PC-3 (cell line): Measurements from ENCODE around the gene THBS3. TPM values are rescaled to one million over a fixed set of nuclear protein-coding genes. Genes with fewer than 3 reads are reported as not detected.
A peak's percentile ranks its signal among the peaks of the same experiment; 100 is the strongest.

Source experiments
- ATAC-seq: fragments of 200-7000 bp; cut with Tn5 transposase; 2 replicates; pipeline ENCODE4 v1.9.1; 2020; ENCODE audit warnings: mild to moderate bottlenecking, moderate library complexity
- BruUV-seq: library from RNA; stranded (reverse); fragments of 400-500 nt; replicated peaks from 2 replicates; lab custom pipeline; 2021; lab: Mats Ljungman, UMichigan
- CTCF ChIA-PET: fragments of 300-600 bp; sonication (Branson Sonifier 250); formaldehyde crosslinking; loops from one replicate; lab custom pipeline; 2022; ENCODE audit warnings: antibody characterized with exemption; lab: Charles Lee
- POLR2A ChIA-PET: fragments of 300-600 bp; sonication (Branson Sonifier 250); formaldehyde crosslinking; loops from one replicate; lab custom pipeline; 2022; ENCODE audit warnings: antibody characterized with exemption; ENCODE audit not compliant: unreplicated experiment; lab: Charles Lee
- DNase-seq: peaks from one replicate; pipeline ENCODE4 v3.0.0-alpha.2; 2015
- H2AFZ ChIP-seq: fragments of 300-600 bp; sonication (generic); 2 replicates; pipeline ENCODE4 v1.6.0; 2016; ENCODE audit warnings: antibody characterized with exemption, low read length
- H3F3A ChIP-seq: fragments of 300-600 bp; sonication (generic); one replicate; pipeline ENCODE4 v1.6.0; 2017; ENCODE audit warnings: antibody characterized with exemption, low read length, control low read depth, mild to moderate bottlenecking; ENCODE audit not compliant: unreplicated experiment
- H3K27ac ChIP-seq: fragments of 300-600 bp; sonication (generic); 2 replicates; pipeline ENCODE4 v1.5.1; 2016; ENCODE audit warnings: mild to moderate bottlenecking, low read length
- H3K27me3 ChIP-seq: fragments of 300-600 bp; sonication (generic); 2 replicates; pipeline ENCODE4 v1.6.1; 2016; ENCODE audit warnings: low read length, mixed read lengths
- H3K36me3 ChIP-seq: fragments of 300-600 bp; sonication (generic); 2 replicates; pipeline ENCODE4 v1.6.1; 2016; ENCODE audit warnings: low read depth, mixed run types, low read length, mixed read lengths
- H3K4me1 ChIP-seq: fragments of 300-600 bp; sonication (generic); 2 replicates; pipeline ENCODE4 v1.5.1; 2016; ENCODE audit warnings: low read length; ENCODE audit not compliant: insufficient read depth
- H3K4me2 ChIP-seq: fragments of 300-600 bp; sonication (generic); 2 replicates; pipeline ENCODE4 v1.6.0; 2016; ENCODE audit warnings: low read length
- H3K4me3 ChIP-seq: fragments of 300-600 bp; sonication (generic); 2 replicates; pipeline ENCODE4 v1.5.1; 2016; ENCODE audit warnings: mild to moderate bottlenecking, low read length, mixed read lengths
- H3K79me2 ChIP-seq: fragments of 300-600 bp; sonication (generic); 2 replicates; pipeline ENCODE4 v1.6.1; 2017; ENCODE audit warnings: low read length, mixed read lengths
- H3K9ac ChIP-seq: fragments of 300-600 bp; sonication (generic); 2 replicates; pipeline ENCODE4 v1.6.0; 2016; ENCODE audit warnings: mild to moderate bottlenecking, low read length
- H3K9me2 ChIP-seq: fragments of 300-600 bp; sonication (generic); replicated peaks from 2 replicates; pipeline ENCODE4 v1.6.1; 2016; ENCODE audit warnings: mixed run types, low read length, mixed read lengths
- H3K9me3 ChIP-seq: fragments of 300-600 bp; sonication (generic); 2 replicates; pipeline ENCODE4 v1.6.1; 2016; ENCODE audit warnings: low read length, mixed read lengths
- H4K20me1 ChIP-seq: fragments of 300-600 bp; sonication (generic); 2 replicates; pipeline ENCODE4 v1.6.1; 2016; ENCODE audit warnings: low read length, mixed read lengths
- EZH2 ChIP-seq: fragments of 300-600 bp; sonication (generic); IDR thresholded peaks from one replicate; pipeline ENCODE4 v1.6.1; 2017; ENCODE audit warnings: antibody characterized with exemption, mild to moderate bottlenecking, low read length; ENCODE audit not compliant: unreplicated experiment
- EZH2phosphoT487 ChIP-seq: fragments of 300-600 bp; sonication (generic); IDR thresholded peaks from 2 replicates; pipeline ENCODE4 v1.6.1; 2018; ENCODE audit warnings: mild to moderate bottlenecking, antibody characterized with exemption, low read length, borderline replicate concordance
- intact Hi-C: fragments of 100-400 bp; cut with micrococcal nuclease; formaldehyde crosslinking; loops from 2 replicates; pipeline ENCODE4 v1.9.0; 2023
- total RNA-seq: library from RNA; depleted of rRNA; stranded (reverse); fragments of >200 nt; gene quantifications from 2 replicates; pipeline ENCODE4 v1.2.3, GENCODE V29; 2014
- TF ChIP-seq, protein P1 (sequence below): fragments of 300-600 bp; sonication (generic); conservative IDR thresholded peaks from 2 replicates; pipeline ENCODE4 v1.5.1; 2017; ENCODE audit warnings: antibody characterized with exemption, low read depth, mild to moderate bottlenecking, low read length

THBS3 gene
- total RNA-seq, 1 experiment from 2014 or later: 13.0 TPM

DNA sequence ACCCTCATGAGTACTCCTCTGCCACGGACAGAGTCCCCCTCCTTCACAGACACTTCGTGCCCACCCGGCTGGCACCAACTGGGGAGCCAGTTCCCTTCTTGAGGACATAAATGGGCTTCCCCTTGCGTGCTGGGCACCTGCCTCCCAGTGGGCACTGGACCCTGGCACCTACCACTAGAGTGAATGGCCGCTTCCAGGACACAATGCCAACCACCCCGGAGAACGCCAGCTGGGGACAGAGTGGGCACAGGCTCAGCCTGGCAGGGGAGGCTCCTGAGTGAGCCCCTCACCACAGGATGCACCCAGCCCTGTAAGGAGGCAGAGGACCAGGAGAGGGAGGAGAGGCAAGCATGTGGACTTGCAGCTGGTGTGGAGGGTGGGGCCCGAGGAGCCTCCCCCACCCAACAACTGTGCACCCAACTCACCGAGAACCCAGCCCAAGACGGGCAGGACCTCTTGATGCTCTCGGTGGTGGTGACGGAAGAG lies 46.6 kb upstream of the THBS3 start:
- Histone ChIP-seq H3K27ac (peak overlapping the region; percentile 33), H3K4me1 (peaks cover 22% of the 10 kb centered on the region), H3F3A (no peaks in the 10 kb centered on the region), H3K4me3 (peak overlapping the region; percentile 87), H2AFZ (peak overlapping the region; percentile 78), H3K9me3 (no peaks in the 10 kb centered on the region), H3K9me2 (no peaks in the 10 kb centered on the region), H3K79me2 (peaks cover 21% of the 10 kb centered on the region), H4K20me1 (no peaks in the 10 kb centered on the region), H3K27me3 (no peaks in the 10 kb centered on the region), H3K36me3 (peaks cover 3% of the 10 kb centered on the region; the same call in 1 of the 2 replicates), H3K4me2 (peak overlapping the region; percentile 100), H3K9ac (peak overlapping the region; percentile 61)
- ATAC-seq: peak; percentile 4
- no peak for DNase-seq
- POLR2A ChIA-PET: no interaction called here
- CTCF ChIA-PET: no interaction called here
- BruUV-seq: no TSS peak
- TF ChIP-seq EZH2phosphoT487 (no peak), EZH2 (no peak)
- TF ChIP-seq, protein P1, sequence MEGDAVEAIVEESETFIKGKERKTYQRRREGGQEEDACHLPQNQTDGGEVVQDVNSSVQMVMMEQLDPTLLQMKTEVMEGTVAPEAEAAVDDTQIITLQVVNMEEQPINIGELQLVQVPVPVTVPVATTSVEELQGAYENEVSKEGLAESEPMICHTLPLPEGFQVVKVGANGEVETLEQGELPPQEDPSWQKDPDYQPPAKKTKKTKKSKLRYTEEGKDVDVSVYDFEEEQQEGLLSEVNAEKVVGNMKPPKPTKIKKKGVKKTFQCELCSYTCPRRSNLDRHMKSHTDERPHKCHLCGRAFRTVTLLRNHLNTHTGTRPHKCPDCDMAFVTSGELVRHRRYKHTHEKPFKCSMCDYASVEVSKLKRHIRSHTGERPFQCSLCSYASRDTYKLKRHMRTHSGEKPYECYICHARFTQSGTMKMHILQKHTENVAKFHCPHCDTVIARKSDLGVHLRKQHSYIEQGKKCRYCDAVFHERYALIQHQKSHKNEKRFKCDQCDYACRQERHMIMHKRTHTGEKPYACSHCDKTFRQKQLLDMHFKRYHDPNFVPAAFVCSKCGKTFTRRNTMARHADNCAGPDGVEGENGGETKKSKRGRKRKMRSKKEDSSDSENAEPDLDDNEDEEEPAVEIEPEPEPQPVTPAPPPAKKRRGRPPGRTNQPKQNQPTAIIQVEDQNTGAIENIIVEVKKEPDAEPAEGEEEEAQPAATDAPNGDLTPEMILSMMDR: no peak
- intact Hi-C loops: no loop called here

DNA sequence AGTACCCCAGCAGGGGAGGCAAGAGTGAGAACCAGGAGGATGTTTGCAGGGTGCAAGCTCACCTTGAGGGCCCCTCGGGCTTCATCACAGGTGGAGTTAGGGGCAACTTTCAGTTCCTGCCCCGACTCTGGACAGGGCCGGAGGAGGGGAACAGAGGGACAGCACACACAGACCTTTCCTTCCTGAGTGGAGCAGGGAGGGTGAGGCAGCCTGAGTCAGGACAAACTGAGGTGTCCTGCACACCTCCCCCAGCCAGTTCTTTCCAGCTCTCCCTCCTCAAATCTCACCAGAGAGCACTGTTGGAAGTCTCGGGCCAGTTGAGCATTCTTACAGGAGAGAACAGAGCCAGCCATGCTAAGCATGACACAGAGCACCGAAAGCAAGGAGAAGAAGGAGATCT lies 46.1 kb upstream of the THBS3 start:
- Histone ChIP-seq H3K9me3 (no peaks in the 10 kb centered on the region), H2AFZ (peak overlapping the region; percentile 78), H3K4me1 (peaks cover 22% of the 10 kb centered on the region), H4K20me1 (no peaks in the 10 kb centered on the region), H3F3A (no peaks in the 10 kb centered on the region), H3K79me2 (peaks cover 21% of the 10 kb centered on the region), H3K4me3 (peak overlapping the region; percentile 87), H3K9ac (peak overlapping the region; percentile 61), H3K4me2 (peak overlapping the region; percentile 100), H3K9me2 (no peaks in the 10 kb centered on the region), H3K27ac (peak overlapping the region; percentile 33), H3K36me3 (peaks cover 3% of the 10 kb centered on the region; the same call in 1 of the 2 replicates), H3K27me3 (no peaks in the 10 kb centered on the region)
- ChIA-PET POLR2A (no interaction called here), CTCF (no interaction called here)
- TF ChIP-seq EZH2 (no peak), EZH2phosphoT487 (no peak)
- TF ChIP-seq, protein P1: no peak
- ATAC-seq (peak; percentile 33), DNase-seq (peak; percentile 69)
- no TSS peak for BruUV-seq
- intact Hi-C loops: no loop called here

DNA sequence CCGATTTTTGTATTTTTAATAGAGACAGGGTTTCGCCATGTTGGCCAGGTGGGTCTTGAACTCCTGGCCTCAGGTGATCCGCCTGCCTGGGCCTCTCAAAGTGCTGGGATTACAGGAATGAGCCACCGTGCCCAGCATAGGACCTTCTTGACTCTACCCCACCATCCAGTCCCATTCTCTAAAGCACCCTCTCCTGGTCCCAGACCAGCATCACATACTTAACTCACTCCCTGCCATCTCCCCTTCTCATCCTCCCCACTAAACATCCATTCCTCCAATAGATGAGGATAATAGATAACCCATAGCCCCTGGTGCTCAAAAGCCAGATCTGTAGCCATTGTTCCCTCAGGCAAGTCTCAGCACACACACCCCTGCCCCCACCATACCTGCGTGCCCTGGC lies 45.5 kb upstream of the THBS3 start:
- Histone ChIP-seq H3F3A (no peaks in the 10 kb centered on the region), H3K36me3 (peaks cover 4% of the 10 kb centered on the region; the same call in 1 of the 2 replicates), H3K9me2 (no peaks in the 10 kb centered on the region), H3K27ac (peak overlapping the region; percentile 33), H3K4me2 (peak overlapping the region; percentile 100), H4K20me1 (no peaks in the 10 kb centered on the region), H2AFZ (peak overlapping the region; percentile 78), H3K4me3 (peak overlapping the region; percentile 87), H3K9me3 (no peaks in the 10 kb centered on the region), H3K79me2 (peaks cover 21% of the 10 kb centered on the region), H3K9ac (peak overlapping the region; percentile 61), H3K27me3 (no peaks in the 10 kb centered on the region), H3K4me1 (peaks cover 22% of the 10 kb centered on the region)
- DNase-seq (peak; percentile 34), ATAC-seq (no peak)
- intact Hi-C loops: no loop called here
- TF ChIP-seq EZH2: no peak
- TF ChIP-seq, protein P1: peak; percentile 33
- ChIA-PET POLR2A (no interaction called here), CTCF (no interaction called here)
- no TSS peak for BruUV-seq
